22Rv1 (cell line): ENCODE results near the gene STK39.

Experiments
- CTCF ChIP-seq: fragments of 450-650 bp; IDR thresholded peaks from 2 replicates; pipeline ENCODE4 v1.5.1; 2017; ENCODE audit warnings: mild to moderate bottlenecking
- ZFX ChIP-seq: fragments of 450-650 bp; IDR thresholded peaks from 2 replicates; pipeline ENCODE4 v1.6.1; 2017; ENCODE audit warnings: antibody characterized with exemption, borderline replicate concordance

GRCh38 chr2:168190590-168191336, 56.6 kb downstream of the STK39 start:
- TF ChIP-seq ZFX (no peak), CTCF (no peak)
